ENCODE data around the gene SLC10A3.
A peak's percentile ranks its signal among the peaks of the same experiment; 100 is the strongest.

SLC10A3 gene

GRCh38 chrX:154462396-154462795 lies 28.0 kb downstream of the SLC10A3 start:
- no peak for DNase-seq

DNA sequence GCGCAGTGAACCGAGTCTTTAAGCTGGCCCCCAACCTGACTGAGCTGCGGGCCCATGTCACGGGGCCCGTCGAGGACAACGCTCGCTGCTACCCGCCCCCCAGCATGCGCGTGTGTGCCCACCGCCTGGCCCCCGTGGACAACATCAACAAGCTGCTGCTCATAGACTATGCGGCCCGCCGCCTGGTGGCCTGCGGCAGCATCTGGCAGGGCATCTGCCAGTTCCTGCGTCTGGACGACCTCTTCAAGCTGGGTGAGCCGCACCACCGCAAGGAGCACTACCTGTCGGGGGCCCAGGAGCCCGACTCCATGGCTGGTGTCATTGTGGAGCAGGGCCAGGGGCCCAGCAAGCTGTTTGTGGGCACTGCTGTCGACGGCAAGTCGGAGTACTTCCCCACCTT lies 30.1 kb downstream of the SLC10A3 start:
- DNase-seq = no peak

DNA sequence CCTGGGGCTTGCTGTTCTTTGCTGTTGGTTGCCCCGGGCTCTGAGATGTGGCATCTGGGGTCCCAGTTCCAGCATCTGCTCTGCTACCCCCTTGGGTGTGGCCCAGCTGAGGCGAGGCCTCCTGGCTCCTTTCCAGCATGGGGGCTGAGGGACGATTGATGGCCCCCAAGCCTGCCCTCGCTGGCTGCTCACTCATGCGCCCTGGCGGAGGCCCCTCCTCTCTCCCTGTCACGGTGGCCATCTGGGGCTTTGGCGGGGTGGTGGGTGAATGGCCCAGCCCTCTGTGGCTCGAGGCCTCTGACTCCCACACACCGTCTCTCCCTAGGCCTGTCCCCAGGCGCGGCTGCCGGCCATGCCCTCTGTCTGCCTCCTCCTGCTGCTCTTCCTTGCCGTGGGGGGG lies 30.6 kb downstream of the SLC10A3 start:
- DNase-seq = no peak

DNA sequence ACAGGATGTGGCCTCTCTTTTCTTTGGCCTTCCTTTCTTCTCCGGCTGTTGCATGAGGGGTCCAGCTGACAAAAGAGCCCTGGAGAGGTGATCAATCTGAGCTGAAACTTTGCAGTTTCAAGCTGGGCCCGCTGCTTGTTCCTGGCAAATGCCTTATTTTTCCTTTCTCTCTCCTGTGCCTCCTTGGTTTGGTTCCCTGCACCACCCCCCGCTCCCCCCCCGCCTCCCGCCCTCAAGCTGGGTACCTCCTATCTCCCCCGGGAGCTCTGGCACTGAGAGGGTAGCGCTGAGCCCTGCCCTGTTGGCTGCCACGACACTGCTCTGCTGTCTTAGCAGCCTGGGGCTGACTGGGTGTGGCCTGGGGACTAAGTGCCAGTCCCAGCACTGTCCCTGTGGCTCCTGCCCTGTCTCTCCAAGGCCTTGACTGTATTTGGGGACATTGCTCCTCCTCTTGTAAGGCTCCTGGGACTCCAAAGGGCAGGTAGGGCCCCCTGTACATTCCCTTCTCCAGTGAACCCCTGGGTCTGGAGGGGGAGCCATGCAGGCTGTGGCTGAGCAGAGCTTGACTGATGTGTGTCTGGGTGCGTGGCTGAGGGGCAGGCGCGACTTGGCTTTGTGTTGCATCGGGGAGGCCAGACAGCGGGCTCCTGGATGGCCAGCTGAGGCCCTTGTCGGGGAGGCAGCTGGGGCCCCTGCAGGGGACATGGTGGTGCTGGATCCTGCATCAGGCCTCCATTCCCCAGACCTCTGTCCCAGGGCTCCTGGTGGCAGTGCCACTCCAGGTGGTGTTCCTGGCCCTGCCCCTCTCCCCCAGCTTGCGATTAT lies 31.3 kb downstream of the SLC10A3 start:
- no peak for DNase-seq

DNA sequence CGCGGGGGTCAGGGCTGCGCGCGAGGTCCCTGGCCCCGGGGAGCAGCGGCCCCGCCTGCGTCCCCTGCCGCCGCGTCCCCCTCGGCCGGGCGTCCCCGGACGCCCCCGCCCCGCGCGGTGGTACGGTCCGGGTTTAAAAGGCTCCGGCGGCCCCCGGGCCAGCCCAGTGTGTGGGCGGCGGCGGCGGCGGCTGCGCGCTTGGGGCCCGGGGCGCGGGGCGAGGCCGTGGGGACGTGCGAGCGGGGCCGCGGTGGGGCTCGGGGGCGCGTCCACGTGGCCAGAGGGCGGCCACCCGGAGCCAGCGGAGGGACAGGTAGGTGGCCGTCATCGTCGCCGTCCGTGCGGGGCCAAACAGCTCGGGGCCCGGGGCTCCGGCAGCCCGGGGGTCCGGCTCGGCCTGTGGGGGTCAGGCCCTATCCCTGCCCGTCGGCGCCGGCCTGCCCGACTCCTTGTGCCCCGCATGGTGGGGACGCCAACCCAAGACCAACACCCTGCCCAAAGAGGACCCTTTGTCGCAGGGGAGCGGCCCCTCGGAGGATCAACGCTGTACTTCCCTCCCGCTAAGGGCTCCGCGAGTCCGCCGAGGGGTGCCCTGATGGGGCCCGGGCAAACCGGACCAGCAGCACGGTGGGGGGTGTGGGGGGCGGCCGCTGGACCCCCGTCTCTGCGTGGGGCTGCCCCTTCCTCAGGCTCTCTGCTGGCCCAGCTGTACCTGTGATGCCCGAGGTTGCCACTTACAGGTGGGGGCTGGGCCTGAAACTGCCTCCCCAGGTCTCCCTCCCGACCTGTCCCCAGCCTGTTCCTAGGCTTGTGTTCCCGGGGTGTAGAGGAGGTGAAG lies 32.1 kb downstream of the SLC10A3 start, which contains the start of gene PLXNA3:
TSS of gene PLXNA3 (plus strand) at position 166 of the 838 bp plus-strand sequence. CDS start 1,903 bp downstream, outside the sequence.
- DNase-seq = peak; percentile 62

DNA sequence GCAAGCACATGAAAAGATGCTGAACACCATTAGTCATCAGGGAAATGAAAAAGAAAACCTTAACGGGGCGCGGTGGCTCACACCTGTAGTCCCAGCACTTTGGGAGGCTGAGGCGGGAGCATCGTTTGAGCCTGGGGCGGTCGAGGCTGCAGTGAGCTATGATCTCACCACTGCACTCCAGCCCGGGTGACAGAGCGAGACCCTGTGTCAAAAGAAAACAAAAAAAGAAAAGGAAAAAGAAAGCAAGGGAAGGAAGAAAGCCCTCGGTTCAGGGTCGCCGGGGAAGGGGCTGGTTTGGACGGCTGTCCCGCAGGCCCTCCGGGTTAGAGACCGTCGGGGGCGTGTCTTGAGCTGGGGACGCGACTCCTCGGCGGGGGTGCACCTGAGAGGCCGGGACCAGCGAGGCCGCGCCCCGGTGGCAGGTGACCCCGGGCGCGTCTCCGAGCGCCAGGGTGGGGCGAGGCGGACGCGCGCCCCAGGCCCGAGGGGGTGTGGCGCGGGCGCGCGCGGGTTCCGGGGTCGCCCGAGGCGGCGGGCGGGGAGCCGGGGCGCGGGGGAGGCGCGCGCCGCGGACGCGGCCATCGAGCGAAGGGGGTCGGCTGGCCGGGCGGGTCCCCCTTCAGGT lies 32.8 kb downstream of the SLC10A3 start:
- peak; percentile 67 for DNase-seq

GRCh38 chrX:154452823-154453222 lies 37.6 kb downstream of the SLC10A3 start:
- no peak for DNase-seq

- DNase-seq = no peak
These were observed 40.1 kb downstream of the SLC10A3 start for GRCh38 chrX:154450312-154450711.

DNA sequence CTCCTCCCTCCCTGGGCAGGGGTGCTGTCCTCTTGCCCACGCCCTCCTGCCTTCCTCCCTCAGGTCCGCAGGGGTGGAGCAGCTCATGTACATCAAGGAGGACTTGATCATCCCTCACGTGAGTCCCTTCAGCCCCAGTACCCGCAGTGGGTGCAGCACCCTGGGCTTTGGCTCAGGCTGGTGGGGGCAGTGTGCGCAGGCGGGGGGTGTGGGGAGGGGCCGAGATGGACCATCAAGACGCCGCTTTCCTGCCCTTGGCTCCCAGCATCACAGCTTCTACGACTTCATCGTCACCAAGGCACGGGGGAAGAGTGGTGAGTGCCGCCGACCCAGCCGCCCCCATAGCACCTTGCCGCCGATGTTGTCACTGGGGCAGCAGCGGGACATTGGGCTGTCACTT lies 40.8 kb downstream of the SLC10A3 start:
- DNase-seq = no peak

GRCh38 chrX:154448484-154448883 lies 41.9 kb downstream of the SLC10A3 start:
- no peak for DNase-seq

GRCh38 chrX:154446430-154446829 lies 44.0 kb downstream of the SLC10A3 start:
- no peak for DNase-seq

DNA sequence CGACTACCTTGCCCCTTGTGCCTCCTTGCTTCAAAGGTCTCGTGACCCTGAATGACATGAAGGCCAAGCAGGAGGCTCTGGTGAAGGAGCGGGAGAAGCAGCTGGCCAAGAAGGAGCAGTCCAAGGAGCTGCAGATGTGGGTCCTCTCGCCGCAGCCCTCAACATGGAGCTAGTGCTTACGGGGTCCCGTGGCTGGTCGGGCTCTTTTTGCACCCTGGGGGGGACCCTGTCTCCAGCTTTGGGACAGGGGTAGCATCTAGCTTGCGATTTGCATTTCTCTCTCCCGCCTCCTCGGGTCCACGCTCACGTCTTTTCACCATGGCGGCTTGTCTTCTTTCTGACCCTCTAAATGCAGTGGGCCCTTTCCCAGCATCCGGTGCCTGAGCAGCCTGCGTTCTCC lies 44.7 kb downstream of the SLC10A3 start:
- DNase-seq = no peak

DNA sequence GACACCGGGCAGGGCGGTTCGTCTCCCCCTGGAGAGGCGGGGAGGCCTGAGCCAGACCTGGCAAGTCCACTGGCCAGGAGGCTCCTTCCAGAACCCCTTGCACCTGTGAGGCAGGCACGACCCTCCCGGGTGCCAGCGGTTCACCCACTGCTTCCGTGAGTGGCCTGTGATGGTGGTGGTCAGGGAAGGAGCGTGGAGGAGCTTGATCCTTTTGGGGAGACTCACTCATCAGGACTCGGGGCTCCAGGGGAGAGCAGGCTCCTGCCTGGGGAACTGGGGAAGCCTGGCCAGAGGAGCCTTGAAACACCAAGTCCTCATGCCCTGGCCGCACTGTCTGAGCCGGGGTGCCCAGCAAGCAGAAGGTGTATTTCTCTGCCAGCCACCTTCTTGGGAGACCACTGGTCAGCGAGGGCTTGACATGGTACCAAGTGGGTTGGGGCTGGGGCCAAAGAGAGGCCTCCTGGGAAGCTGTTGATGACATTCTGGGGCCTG lies 45.6 kb downstream of the SLC10A3 start:
- no peak for DNase-seq

GRCh38 chrX:154443992-154444754 lies 46.3 kb downstream of the SLC10A3 start, which contains the start of gene FAM50A:
Gene FAM50A (plus strand): TSS chrX:154444141. CDS start chrX:154444236, 95 bp downstream.
- peak; percentile 67 for DNase-seq

DNA sequence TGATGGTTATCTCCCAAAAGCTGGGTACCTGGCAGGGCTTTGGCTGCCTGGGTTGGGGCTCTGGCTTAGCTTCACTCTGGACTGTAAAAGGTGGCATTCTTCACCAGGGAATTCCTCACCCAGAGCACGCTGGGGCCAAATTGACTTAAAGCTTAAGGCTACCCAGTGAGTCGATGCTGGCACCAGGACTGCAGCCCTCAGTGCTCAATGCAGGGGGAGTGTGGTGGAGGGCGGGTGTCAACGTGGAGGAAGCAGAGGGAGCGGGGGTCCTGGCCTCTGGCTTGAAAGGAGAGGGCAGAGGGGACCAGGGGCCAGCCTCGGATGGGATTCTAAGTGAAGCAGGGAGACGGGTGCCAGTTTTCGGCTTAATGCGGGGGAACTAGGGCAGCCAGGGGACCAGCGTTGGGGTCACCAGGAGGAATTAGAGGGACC lies 46.9 kb downstream of the SLC10A3 start:
- DNase-seq = no peak

DNA sequence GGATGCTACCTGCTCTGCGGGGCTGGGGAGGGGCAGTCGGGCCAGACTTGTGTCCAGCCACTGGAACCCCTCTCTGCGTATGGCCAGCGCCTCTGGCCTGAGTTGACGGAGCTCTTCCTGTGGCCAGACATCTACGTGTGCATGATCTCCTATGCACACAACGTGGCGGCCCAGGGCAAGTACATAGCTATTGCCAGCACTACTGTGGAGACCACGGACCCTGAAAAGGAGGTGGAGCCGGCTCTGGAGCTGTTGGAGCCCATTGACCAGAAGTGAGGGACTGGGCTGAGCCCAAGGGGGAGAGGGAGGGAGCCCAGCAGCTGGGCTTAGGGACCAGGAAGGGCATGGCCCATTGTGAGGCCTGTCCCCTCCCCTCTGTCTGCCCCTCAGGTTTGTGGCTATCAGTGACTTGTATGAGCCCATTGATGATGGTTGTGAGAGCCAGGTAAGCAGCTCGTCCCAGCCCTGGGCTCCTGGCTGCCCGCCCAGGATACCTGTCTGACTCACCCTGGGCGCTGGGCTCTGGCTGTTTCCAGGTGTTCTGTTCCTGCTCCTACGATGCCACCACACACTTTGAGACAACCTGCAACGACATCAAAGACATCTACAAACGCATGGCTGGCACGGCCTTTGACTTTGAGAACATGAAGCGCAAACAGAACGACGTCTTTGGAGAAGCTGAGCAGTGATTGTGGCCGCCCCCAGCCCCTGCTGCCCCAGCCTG lies 48.3 kb downstream of the SLC10A3 start:
- DNase-seq = no peak

DNA sequence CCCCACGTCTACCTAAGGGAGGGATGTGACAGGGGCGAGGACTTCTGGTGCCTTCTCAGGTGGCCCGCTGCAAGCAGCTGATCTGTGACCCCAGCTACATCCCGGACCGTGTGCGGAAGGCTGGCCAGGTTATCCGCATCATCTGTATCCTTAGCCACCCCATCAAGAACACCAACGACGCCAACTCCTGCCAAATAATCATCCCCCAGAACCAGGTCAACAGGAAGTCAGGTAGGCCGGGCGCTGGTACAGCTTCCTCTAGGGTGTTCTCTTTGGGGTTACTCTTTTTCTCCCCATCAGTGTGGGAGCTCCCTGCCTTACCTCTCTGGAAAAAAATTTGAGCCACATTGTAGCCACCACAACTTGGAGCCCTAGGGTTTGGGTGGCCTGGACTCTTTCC lies 48.9 kb downstream of the SLC10A3 start:
- DNase-seq = peak; percentile 26

- DNase-seq = no peak
These were observed 49.6 kb downstream of the SLC10A3 start for GRCh38 chrX:154440623-154441357.

DNA sequence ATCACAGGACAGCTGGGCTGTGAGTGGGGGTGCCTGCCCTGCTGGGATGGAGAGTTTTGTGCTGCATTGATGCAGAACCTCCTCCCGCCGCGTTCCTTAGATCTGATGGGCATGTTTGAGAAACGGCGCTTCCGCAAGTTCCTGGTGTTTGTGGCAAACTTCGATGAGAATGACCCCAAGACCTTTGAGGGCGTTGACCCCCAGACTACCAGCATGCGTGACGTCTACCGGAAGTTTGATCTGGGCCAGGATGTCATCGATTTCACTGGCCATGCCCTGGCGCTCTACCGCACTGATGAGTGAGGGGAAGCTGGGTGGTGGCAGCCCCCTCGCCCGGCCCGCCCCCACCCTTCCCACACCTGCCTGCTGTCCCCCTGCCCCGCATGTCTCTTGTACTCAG lies 50.6 kb downstream of the SLC10A3 start:
- no peak for DNase-seq

DNA sequence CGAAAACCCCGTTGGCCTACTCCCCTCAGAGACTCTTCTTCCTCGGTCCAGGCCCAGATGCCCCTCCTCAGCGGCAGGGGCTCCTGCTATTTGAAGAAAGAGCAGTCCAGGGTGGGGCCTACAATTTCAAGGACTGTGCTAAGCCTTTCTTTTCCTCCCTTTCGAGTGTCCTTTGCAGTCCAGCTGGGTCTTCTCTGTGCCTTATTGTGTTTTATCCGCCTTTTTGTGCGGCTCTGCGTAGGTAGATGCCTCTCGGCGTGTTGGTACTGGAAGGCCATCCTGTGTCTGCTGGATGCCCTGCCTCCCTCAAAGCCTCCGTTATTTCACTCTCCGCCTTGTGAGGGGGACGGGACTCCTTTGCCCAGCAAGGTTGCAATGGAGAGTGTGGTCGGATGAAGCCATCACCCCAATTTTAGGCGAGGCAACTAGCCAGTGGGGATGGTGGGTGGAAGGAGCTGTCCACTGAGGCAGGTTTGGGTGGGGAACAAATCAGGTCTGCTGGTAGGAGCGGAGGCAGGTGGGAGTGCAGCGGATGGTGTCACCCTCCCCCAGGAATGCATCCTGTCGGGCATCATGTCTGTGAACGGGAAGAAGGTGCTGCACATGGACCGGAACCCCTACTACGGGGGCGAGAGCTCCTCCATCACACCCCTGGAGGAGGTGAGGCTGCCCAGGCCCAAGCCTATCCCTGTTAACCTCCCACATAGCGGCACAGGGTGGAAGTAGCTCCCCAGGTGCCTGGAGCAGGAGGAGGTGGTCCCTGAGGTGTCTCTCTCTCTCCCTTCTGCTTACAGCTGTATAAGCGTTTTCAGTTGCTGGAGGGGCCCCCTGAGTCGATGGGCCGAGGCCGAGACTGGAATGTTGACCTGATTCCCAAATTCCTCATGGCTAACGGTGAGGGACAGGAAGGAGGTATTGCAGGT lies 52.2 kb downstream of the SLC10A3 start:
- DNase-seq = no peak

All from central memory CD4-positive, alpha-beta T cell (primary cell).